ENCODE results near the gene CACNA1G. TPM values are rescaled to one million over a fixed set of nuclear protein-coding genes. Genes with fewer than 3 reads are reported as not detected.
A peak's percentile ranks its signal among the peaks of the same experiment; 100 is the strongest.

Gene CACNA1G
- total and polyA plus RNA-seq, 9 of the 15 experiments (the other 6 are each of a cell fraction or from before 2014, with no cell fraction given), result 0.01 TPM; not detected in 8

DNA sequence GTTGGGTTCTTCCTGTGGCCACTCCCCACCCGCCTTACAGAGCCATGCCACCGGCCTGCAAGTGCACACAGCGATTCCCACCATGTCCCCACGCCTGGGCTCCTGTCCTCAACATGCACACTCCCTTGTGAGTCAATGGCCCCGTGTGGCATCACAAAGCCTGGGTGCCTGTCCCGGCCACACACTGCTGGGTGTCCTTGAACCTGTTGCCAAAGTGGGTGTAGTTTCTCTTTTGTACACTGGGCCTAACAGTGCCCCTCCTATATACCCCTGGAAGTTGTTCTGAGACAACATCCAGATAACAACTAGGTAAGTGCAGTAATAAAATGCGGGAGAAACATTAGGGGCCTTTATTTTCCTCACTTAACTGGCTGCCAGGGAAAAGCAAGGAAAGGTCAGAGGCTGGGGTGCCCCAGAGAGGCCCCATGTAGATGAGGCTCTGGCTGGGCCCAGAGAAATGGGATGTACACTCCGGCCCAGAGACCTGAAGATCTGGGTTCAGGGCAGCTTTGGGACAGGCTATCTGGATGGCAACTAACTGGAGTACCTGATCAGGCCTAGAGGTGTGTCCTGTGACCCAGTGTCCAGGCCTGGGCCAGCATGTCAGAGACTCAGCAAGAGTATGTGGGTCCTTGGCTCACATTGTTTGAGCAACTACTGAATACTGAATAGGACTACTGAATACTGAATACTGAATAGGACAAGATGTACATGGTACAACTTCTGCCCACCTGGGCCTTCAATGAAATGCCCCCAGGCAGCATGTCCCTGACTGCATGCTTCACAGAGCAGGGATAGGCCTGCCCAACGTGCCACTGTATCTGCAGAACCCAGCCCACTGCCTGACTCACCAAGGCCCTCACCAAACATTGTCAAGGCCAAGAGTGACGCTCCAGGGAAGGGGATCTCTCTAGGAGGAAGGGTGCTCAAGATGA, 82.5 kb downstream of the CACNA1G start:
- POLR2A ChIA-PET, result no interaction called here
- Histone ChIP-seq H3K4me2 (ENCODE audit: insufficient read depth, low read length) (no peak overlapping the region), H3K27ac (ENCODE audit: extremely low read depth, low read depth, low read length) (no peak overlapping the region), H3K36me3 (ENCODE audit: control insufficient read depth, insufficient read depth, low read length) (no peaks in the 10 kb centered on the region), H3K4me1 (replicated peaks in 1 of 2; ENCODE audit: control insufficient read depth in 2 of 2, insufficient read depth in 2 of 2, low read length in 2 of 2) (peaks cover 14 to 20% of the 10 kb centered on the region in 2 experiments), H3K9me3 (replicated peaks; ENCODE audit: control insufficient read depth, insufficient read depth, low read depth, low read length) (no peaks in the 10 kb centered on the region), H3K79me2 (ENCODE audit: control insufficient read depth, insufficient read depth, low read length) (no peaks in the 10 kb centered on the region), H2AFZ (ENCODE audit: low read depth, low read length) (no peak overlapping the region), H3K9me1 (ENCODE audit: control insufficient read depth, insufficient read depth, low read length) (no peaks in the 10 kb centered on the region), H4K20me1 (replicated peaks; ENCODE audit: control insufficient read depth, insufficient read depth, low read length) (no peaks in the 10 kb centered on the region), H3K4me3 (no peak overlapping the region), H3K9ac (ENCODE audit: insufficient read depth in 1 of 2, low read depth in 2 of 2, low read length in 2 of 2) (peak overlapping the region in 1 of 2 experiments; percentile 62; a peak in 1 of 4 replicates), H3K27me3 (ENCODE audit: control insufficient read depth in 2 of 2, insufficient read depth in 2 of 2, low read length in 2 of 2) (no peaks in the 10 kb centered on the region)
- intact Hi-C loops (cut with micrococcal nuclease) (no loop called here), in situ Hi-C loops (cut with MboI) (no loop called here)
- no peak for DNase-seq (ENCODE audit: extremely low read depth in 1 of 4, low spot score in 3 of 4)
- no TSS peak for BruUV-seq (replicated peaks)
- no peak for ATAC-seq
- CTCF ChIA-PET (ENCODE audit: low intra/inter-chr PET ratio), result no interaction called here
- 59% methylated on average over 10 of the region's 10 CpGs for WGBS (ENCODE audit: insufficient coverage, low coverage, missing lambda C conversion rate)
- FAIRE-seq, result no peak
- TF ChIP-seq RBFOX2 (IDR thresholded peaks at IDR 0.05; ENCODE audit: low read depth, low read length), result no peak
- TF ChIP-seq, protein P1, sequence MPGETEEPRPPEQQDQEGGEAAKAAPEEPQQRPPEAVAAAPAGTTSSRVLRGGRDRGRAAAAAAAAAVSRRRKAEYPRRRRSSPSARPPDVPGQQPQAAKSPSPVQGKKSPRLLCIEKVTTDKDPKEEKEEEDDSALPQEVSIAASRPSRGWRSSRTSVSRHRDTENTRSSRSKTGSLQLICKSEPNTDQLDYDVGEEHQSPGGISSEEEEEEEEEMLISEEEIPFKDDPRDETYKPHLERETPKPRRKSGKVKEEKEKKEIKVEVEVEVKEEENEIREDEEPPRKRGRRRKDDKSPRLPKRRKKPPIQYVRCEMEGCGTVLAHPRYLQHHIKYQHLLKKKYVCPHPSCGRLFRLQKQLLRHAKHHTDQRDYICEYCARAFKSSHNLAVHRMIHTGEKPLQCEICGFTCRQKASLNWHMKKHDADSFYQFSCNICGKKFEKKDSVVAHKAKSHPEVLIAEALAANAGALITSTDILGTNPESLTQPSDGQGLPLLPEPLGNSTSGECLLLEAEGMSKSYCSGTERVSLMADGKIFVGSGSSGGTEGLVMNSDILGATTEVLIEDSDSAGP (CRISPR knock-in tag; IDR thresholded peaks at IDR 0.05), result no peak
- TF ChIP-seq ZNF717 (CRISPR knock-in tag; IDR thresholded peaks at IDR 0.05), result no peak
- no peak for TF ChIP-seq KDM2B (CRISPR knock-in tag; IDR thresholded peaks at IDR 0.05)
- TF ChIP-seq SMARCA5 (IDR thresholded peaks at IDR 0.05), result no peak
- TF ChIP-seq, protein P2, sequence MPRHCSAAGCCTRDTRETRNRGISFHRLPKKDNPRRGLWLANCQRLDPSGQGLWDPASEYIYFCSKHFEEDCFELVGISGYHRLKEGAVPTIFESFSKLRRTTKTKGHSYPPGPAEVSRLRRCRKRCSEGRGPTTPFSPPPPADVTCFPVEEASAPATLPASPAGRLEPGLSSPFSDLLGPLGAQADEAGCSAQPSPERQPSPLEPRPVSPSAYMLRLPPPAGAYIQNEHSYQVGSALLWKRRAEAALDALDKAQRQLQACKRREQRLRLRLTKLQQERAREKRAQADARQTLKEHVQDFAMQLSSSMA (CRISPR knock-in tag; IDR thresholded peaks at IDR 0.05), result no peak
- TF ChIP-seq, protein P3, sequence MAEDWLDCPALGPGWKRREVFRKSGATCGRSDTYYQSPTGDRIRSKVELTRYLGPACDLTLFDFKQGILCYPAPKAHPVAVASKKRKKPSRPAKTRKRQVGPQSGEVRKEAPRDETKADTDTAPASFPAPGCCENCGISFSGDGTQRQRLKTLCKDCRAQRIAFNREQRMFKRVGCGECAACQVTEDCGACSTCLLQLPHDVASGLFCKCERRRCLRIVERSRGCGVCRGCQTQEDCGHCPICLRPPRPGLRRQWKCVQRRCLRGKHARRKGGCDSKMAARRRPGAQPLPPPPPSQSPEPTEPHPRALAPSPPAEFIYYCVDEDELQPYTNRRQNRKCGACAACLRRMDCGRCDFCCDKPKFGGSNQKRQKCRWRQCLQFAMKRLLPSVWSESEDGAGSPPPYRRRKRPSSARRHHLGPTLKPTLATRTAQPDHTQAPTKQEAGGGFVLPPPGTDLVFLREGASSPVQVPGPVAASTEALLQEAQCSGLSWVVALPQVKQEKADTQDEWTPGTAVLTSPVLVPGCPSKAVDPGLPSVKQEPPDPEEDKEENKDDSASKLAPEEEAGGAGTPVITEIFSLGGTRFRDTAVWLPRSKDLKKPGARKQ (CRISPR knock-in tag; IDR thresholded peaks at IDR 0.05), result no peak
- TF ChIP-seq, protein P4, sequence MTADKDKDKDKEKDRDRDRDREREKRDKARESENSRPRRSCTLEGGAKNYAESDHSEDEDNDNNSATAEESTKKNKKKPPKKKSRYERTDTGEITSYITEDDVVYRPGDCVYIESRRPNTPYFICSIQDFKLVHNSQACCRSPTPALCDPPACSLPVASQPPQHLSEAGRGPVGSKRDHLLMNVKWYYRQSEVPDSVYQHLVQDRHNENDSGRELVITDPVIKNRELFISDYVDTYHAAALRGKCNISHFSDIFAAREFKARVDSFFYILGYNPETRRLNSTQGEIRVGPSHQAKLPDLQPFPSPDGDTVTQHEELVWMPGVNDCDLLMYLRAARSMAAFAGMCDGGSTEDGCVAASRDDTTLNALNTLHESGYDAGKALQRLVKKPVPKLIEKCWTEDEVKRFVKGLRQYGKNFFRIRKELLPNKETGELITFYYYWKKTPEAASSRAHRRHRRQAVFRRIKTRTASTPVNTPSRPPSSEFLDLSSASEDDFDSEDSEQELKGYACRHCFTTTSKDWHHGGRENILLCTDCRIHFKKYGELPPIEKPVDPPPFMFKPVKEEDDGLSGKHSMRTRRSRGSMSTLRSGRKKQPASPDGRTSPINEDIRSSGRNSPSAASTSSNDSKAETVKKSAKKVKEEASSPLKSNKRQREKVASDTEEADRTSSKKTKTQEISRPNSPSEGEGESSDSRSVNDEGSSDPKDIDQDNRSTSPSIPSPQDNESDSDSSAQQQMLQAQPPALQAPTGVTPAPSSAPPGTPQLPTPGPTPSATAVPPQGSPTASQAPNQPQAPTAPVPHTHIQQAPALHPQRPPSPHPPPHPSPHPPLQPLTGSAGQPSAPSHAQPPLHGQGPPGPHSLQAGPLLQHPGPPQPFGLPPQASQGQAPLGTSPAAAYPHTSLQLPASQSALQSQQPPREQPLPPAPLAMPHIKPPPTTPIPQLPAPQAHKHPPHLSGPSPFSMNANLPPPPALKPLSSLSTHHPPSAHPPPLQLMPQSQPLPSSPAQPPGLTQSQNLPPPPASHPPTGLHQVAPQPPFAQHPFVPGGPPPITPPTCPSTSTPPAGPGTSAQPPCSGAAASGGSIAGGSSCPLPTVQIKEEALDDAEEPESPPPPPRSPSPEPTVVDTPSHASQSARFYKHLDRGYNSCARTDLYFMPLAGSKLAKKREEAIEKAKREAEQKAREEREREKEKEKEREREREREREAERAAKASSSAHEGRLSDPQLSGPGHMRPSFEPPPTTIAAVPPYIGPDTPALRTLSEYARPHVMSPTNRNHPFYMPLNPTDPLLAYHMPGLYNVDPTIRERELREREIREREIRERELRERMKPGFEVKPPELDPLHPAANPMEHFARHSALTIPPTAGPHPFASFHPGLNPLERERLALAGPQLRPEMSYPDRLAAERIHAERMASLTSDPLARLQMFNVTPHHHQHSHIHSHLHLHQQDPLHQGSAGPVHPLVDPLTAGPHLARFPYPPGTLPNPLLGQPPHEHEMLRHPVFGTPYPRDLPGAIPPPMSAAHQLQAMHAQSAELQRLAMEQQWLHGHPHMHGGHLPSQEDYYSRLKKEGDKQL (CRISPR knock-in tag; IDR thresholded peaks at IDR 0.05; ENCODE audit: borderline replicate concordance), result no peak
- TF ChIP-seq, protein P5, sequence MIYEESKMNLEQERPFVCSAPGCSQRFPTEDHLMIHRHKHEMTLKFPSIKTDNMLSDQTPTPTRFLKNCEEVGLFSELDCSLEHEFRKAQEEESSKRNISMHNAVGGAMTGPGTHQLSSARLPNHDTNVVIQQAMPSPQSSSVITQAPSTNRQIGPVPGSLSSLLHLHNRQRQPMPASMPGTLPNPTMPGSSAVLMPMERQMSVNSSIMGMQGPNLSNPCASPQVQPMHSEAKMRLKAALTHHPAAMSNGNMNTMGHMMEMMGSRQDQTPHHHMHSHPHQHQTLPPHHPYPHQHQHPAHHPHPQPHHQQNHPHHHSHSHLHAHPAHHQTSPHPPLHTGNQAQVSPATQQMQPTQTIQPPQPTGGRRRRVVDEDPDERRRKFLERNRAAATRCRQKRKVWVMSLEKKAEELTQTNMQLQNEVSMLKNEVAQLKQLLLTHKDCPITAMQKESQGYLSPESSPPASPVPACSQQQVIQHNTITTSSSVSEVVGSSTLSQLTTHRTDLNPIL (CRISPR knock-in tag; IDR thresholded peaks at IDR 0.05), result no peak
